Measurements from ENCODE around the gene SERPINB2. TPM values are rescaled to one million over a fixed set of nuclear protein-coding genes. Genes with fewer than 3 reads are reported as not detected.
"Not testable (repeated sequence)": the region's sequence is repeated elsewhere in the genome, so short reads cannot be mapped to it uniquely, and the experiment has no call there.

Gene SERPINB2
- total RNA-seq, 2 experiments from 2014 or later = not detected

DNA sequence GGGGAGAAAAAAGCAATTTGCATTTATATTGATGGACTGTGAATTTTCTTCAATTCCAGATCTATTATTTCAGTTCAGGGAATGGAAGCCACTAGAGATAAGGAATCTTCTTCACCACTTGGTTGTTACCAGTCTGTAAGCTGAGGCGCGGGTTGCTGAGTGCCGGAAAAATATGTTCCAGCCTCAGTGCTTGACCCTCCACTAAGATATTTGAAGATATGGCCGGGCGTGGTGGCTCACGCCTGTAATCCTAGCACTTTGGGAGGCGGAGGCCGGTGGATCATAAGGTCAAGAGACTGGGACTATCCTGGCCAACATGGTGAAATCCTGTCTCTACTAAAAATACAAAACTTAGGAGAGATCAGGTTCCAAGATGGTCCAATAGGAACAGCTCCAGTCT lies 52.5 kb downstream of the SERPINB2 start:
- no peak overlapping the region for H3K27ac Mint-ChIP-seq
- H3K4me3 Mint-ChIP-seq = no peak overlapping the region
- H3K27me3 Mint-ChIP-seq = peaks cover 35% of the 10 kb centered on the region
- no peaks in the 10 kb centered on the region for H3K36me3 Mint-ChIP-seq (ENCODE audit: low read depth)
- ChIA-PET CTCF (no interaction called here), POLR2A (no interaction called here)
- intact Hi-C loops (cut with DNase I, micrococcal nuclease) = no loop called here
- ATAC-seq (no peak), DNase-seq (no peak)
- no peaks in the 10 kb centered on the region for H3K9me3 Mint-ChIP-seq (ENCODE audit: low read depth)
- H3K4me1 Mint-ChIP-seq = peaks cover 2% of the 10 kb centered on the region

- H3K4me3 Mint-ChIP-seq; H3K4me1 Mint-ChIP-seq; POLR2A ChIA-PET; H3K27ac Mint-ChIP-seq; intact Hi-C loops (cut with DNase I, micrococcal nuclease); H3K36me3 Mint-ChIP-seq (ENCODE audit: low read depth); DNase-seq; H3K9me3 Mint-ChIP-seq (ENCODE audit: low read depth); ATAC-seq; CTCF ChIA-PET: not testable (repeated sequence)
- H3K27me3 Mint-ChIP-seq = peaks cover 36% of the 10 kb centered on the region
Observed at GRCh38 chr18:63940543-63941050, 53.1 kb downstream of the SERPINB2 start.

GRCh38 chr18:63947051-63947790 lies 59.7 kb downstream of the SERPINB2 start:
- intact Hi-C loops (cut with DNase I, micrococcal nuclease) = loop anchor here in 1 of 2 experiments (5.0 kb wide), 1 partner anchor 65 kb away; no protein-coding TSS in a partner anchor

GRCh38 chr18:63949068-63949737 lies 61.7 kb downstream of the SERPINB2 start, which contains the start of gene HMSD:
HMSD (plus strand) TSS chr18:63949301; CDS start chr18:63953456, 4,155 bp downstream.
- POLR2A ChIA-PET = no interaction called here
- Mint-ChIP-seq H3K9me3 (ENCODE audit: low read depth) (peaks cover 5% of the 10 kb centered on the region), H3K36me3 (ENCODE audit: low read depth) (peaks cover 5% of the 10 kb centered on the region), H3K4me3 (peak within 1 kb of the TSS; percentile 77), H3K27ac (peak within 1 kb of the TSS; percentile 86), H3K27me3 (peaks cover 27% of the 10 kb centered on the region), H3K4me1 (peaks cover 43% of the 10 kb centered on the region)
- CTCF ChIA-PET = interaction anchor here (0.8 kb wide), 1 partner anchor 47 kb away, joined by 3 read pairs; no protein-coding TSS in a partner anchor
- ATAC-seq = peak; percentile 87
- intact Hi-C loops (cut with DNase I, micrococcal nuclease) = loop anchor here in 1 of 2 experiments (5.0 kb wide), 1 partner anchor 67 kb away; no protein-coding TSS in a partner anchor
- DNase-seq = peak; percentile 87

More at GRCh38 chr18:63947051-63947790, 59.7 kb downstream of the SERPINB2 start:
- ChIA-PET CTCF (interaction anchor here (0.6 to 1.0 kb wide), 2 partner anchors 14 to 435 kb away, joined by 3 read pairs; no protein-coding TSS in a partner anchor), POLR2A (no interaction called here)
- peaks cover 5% of the 10 kb centered on the region for H3K36me3 Mint-ChIP-seq (ENCODE audit: low read depth)
- no peak overlapping the region for H3K4me3 Mint-ChIP-seq
- peaks cover 5% of the 10 kb centered on the region for H3K9me3 Mint-ChIP-seq (ENCODE audit: low read depth)
- ATAC-seq = no peak
- H3K27me3 Mint-ChIP-seq = peaks cover 44% of the 10 kb centered on the region
- no peak overlapping the region for H3K27ac Mint-ChIP-seq
- DNase-seq = no peak
- H3K4me1 Mint-ChIP-seq = peaks cover 38% of the 10 kb centered on the region

DNA sequence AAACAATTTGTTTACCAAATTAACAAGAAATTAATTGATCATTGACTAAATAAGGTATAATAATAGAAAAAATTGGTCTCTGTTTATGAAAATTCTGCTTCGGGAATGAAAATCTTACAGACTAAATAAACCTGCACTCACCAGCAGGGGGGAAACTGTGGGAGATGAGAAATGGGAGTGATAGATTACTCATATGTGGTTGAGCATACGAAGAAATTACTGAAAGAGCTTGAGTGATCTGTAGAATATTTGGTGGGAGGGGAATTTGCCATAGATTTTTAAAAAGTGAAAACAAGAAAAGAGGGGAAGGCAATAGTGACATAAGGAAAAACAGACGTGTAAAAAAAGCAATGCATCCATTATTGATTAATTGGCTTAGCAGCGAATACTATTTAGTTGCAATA lies 63.8 kb downstream of the SERPINB2 start:
- Mint-ChIP-seq H3K4me3 (peak overlapping the region; percentile 7), H3K36me3 (ENCODE audit: low read depth) (peaks cover 15% of the 10 kb centered on the region), H3K9me3 (ENCODE audit: low read depth) (peaks cover 5% of the 10 kb centered on the region), H3K27ac (peak overlapping the region; percentile 79), H3K27me3 (peaks cover 23% of the 10 kb centered on the region), H3K4me1 (peaks cover 43% of the 10 kb centered on the region)
- ChIA-PET CTCF (interaction anchor here (0.7 to 1.0 kb wide), 4 partner anchors 8 to 42 kb away, joined by 3 to 5 read pairs (median 4); no protein-coding TSS in a partner anchor), POLR2A (interaction anchor here (1.0 kb wide), 1 partner anchor 19 kb away, joined by 5 read pairs; no protein-coding TSS in a partner anchor)
- DNase-seq (peak; percentile 64), ATAC-seq (peak; percentile 53)
- intact Hi-C loops (cut with DNase I, micrococcal nuclease) = loop anchor here (1.0 to 2.0 kb wide), 6 partner anchors 11 to 791 kb away; partner anchors contain the start of gene SERPINB8 (in 1 of the 2)

Other genes starting within 250 kb of the SERPINB2 start
- not detected for gene SERPINB4, start 243.4 kb upstream of the SERPINB2 start, total RNA-seq
- not detected for gene SERPINB3, start 225.8 kb upstream of the SERPINB2 start, total RNA-seq
- not detected for gene SERPINB11, start 184.7 kb upstream of the SERPINB2 start, total RNA-seq
- not detected for gene SERPINB7, start 112.3 kb upstream of the SERPINB2 start, total RNA-seq
- not detected for gene SERPINB10, start 20.3 kb downstream of the SERPINB2 start, total RNA-seq
- gene HMSD, start 61.6 kb downstream of the SERPINB2 start, total RNA-seq = 10 to 100 TPM; 18.8 to 26.7 TPM
- gene SERPINB8, start 82.4 kb downstream of the SERPINB2 start, total RNA-seq = 10 to 100 TPM; 16.0 to 17.1 TPM